HEK293T (cell line): ENCODE measurements around the gene HOXD10.
A peak's percentile ranks its signal among the peaks of the same experiment; 100 is the strongest.

Experiments
- CTCF ChIA-PET: fragments of 350-600 bp; formaldehyde crosslinking; extraction: SDS; loops from one replicate; lab custom pipeline; 2021; ENCODE audit warnings: antibody characterized with exemption, inconsistent platforms; lab: Yijun Ruan, JAX
- POLR2A ChIA-PET: fragments of 350-600 bp; formaldehyde crosslinking; extraction: SDS; loops from one replicate; lab custom pipeline; 2020; ENCODE audit warnings: antibody characterized with exemption, inconsistent platforms; lab: Yijun Ruan, JAX
- DNase-seq: peaks from one replicate; pipeline ENCODE4 v3.0.0; 2012; ENCODE audit warnings: mixed read lengths; ENCODE audit errors: extremely low spot score
- ARNT ChIP-seq: fragments of 450-650 bp; IDR thresholded peaks from 2 replicates; pipeline ENCODE4 v1.6.1; 2017; ENCODE audit warnings: mild to moderate bottlenecking
- BHLHE40 ChIP-seq: fragments of 450-650 bp; IDR thresholded peaks from 2 replicates; pipeline ENCODE4 v1.6.1; 2016; ENCODE audit warnings: mild to moderate bottlenecking, moderate library complexity, borderline replicate concordance
- CTBP1 ChIP-seq: fragments of 450-650 bp; IDR thresholded peaks from 2 replicates; pipeline ENCODE4 v1.6.1; 2016; ENCODE audit warnings: borderline replicate concordance
- ELF4 ChIP-seq: fragments of 450-650 bp; IDR thresholded peaks from 2 replicates; pipeline ENCODE4 v1.6.1; 2017; ENCODE audit warnings: antibody characterized with exemption
- FOXA1 ChIP-seq: fragments of 450-650 bp; IDR thresholded peaks from 2 replicates; pipeline ENCODE4 v1.6.1; 2016; ENCODE audit warnings: mild to moderate bottlenecking
- FOXK2 ChIP-seq: fragments of 450-650 bp; IDR thresholded peaks from 2 replicates; pipeline ENCODE4 v1.6.1; 2016; ENCODE audit warnings: mild to moderate bottlenecking
- FOXM1 ChIP-seq: fragments of 450-650 bp; IDR thresholded peaks from 2 replicates; pipeline ENCODE4 v1.6.1; 2017; ENCODE audit warnings: mild to moderate bottlenecking, borderline replicate concordance
- HDGF ChIP-seq: fragments of 450-650 bp; IDR thresholded peaks from 2 replicates; pipeline ENCODE4 v1.6.1; 2017; ENCODE audit warnings: antibody characterized with exemption, borderline replicate concordance
- L3MBTL2 ChIP-seq: fragments of 450-650 bp; conservative IDR thresholded peaks from 2 replicates; pipeline ENCODE4 v1.6.1; 2016; ENCODE audit warnings: mild to moderate bottlenecking
- LEF1 ChIP-seq: fragments of 450-650 bp; IDR thresholded peaks from 2 replicates; pipeline ENCODE4 v1.6.1; 2017; ENCODE audit warnings: mild to moderate bottlenecking, borderline replicate concordance
- NFRKB ChIP-seq: fragments of 450-650 bp; IDR thresholded peaks from 2 replicates; pipeline ENCODE4 v1.6.1; 2016; ENCODE audit warnings: mild to moderate bottlenecking, moderate library complexity
- PKNOX1 ChIP-seq: fragments of 450-650 bp; IDR thresholded peaks from 2 replicates; pipeline ENCODE4 v1.6.1; 2016
- SP1 ChIP-seq: fragments of 450-650 bp; IDR thresholded peaks from 2 replicates; pipeline ENCODE4 v1.6.1; 2017
- SUZ12 ChIP-seq: fragments of 450-650 bp; IDR thresholded peaks from 2 replicates; pipeline ENCODE4 v1.6.1; 2016; ENCODE audit warnings: mild to moderate bottlenecking
- TARDBP ChIP-seq: fragments of 450-650 bp; IDR thresholded peaks from 2 replicates; pipeline ENCODE4 v1.6.1; 2016
- ZNF384 ChIP-seq: fragments of 450-650 bp; IDR thresholded peaks from 2 replicates; pipeline ENCODE4 v1.6.1; 2016

Gene HOXD10

DNA sequence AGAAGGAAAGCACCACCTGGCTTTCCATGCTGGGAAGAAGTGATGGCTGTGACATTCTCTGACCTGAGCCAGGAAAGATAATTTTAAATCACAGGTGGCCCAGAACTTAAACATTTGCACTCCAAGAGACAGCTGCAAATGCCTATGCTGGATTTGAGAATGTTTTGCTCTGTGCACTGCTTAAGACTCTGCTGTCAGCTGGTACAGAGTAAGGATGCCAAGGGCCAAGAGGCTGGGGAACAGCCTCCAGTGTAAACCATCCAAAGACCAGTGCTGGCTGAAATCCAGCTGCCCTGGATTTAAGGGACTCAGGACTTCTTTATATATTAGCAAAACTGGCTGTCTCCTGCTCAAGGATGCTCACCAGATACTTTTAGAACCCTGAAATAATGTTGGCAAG is 16.8 kb downstream of the HOXD10 start:
- no peak for TF ChIP-seq SUZ12
- TF ChIP-seq FOXK2: no peak
- TF ChIP-seq TARDBP: no peak
- TF ChIP-seq LEF1: no peak
- TF ChIP-seq L3MBTL2: no peak
- TF ChIP-seq CTBP1: no peak
- TF ChIP-seq HDGF: no peak
- CTCF ChIA-PET: interaction anchor here (0.9 kb wide), 3 partner anchors 30 to 421 kb away, joined by 3 to 5 read pairs (median 3); no protein-coding TSS in a partner anchor
- POLR2A ChIA-PET: interaction anchor here (5.4 kb wide), 1 partner anchor 28 kb away, joined by 35 read pairs; the partner anchor contains the start of gene HOXD11
- DNase-seq: no peak

DNA sequence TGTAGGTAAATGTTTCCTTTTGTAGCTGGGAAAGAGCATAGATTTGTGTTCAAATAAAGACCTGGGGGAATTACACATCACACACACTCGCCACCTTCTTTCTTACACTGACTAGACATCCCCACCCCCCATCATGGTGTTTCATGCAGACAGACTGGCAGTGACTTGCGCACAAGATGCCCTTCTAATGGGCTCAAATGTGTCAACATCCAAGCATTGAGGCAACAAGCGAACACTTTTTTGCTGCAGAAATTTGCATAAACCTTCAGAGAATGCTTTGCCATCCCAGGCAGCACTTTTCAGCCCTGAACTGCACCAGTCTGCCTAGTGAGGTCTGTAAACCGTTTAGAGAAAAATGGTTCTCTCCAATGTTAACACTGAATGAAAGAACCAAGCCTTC is 17.5 kb downstream of the HOXD10 start:
- TF ChIP-seq NFRKB (no peak), BHLHE40 (no peak), FOXM1 (no peak), FOXK2 (no peak), ELF4 (no peak), CTBP1 (no peak), ZNF384 (no peak), TARDBP (no peak), ARNT (no peak), HDGF (no peak), SP1 (no peak), L3MBTL2 (no peak), PKNOX1 (no peak), SUZ12 (no peak), LEF1 (no peak)
- DNase-seq: no peak
- POLR2A ChIA-PET: interaction anchor here (5.4 kb wide), 1 partner anchor 28 kb away, joined by 35 read pairs; the partner anchor contains the start of gene HOXD11
- CTCF ChIA-PET: interaction anchor here (0.9 kb wide), 1 partner anchor 420 kb away, joined by 3 read pairs; no protein-coding TSS in a partner anchor

GRCh38 chr2:176135035-176135440 is 18.5 kb downstream of the HOXD10 start:
- POLR2A ChIA-PET: no interaction called here
- TF ChIP-seq HDGF (no peak), ZNF384 (no peak), BHLHE40 (no peak), SP1 (no peak), LEF1 (no peak), FOXM1 (no peak), ARNT (no peak), FOXK2 (no peak), NFRKB (no peak), CTBP1 (no peak), ELF4 (no peak), TARDBP (no peak), L3MBTL2 (no peak), PKNOX1 (no peak), FOXA1 (no peak), SUZ12 (no peak)
- DNase-seq: no peak
- CTCF ChIA-PET: no interaction called here

- CTCF ChIA-PET: interaction anchor here (0.7 to 2.3 kb wide), 4 partner anchors 10 to 545 kb away, joined by 3 to 9 read pairs (median 4); no protein-coding TSS in a partner anchor
- POLR2A ChIA-PET: interaction anchor here (0.5 to 2.9 kb wide), 9 partner anchors 9 to 518 kb away, joined by 3 to 12 read pairs (median 4); partner anchors contain the start of gene LNPK
- DNase-seq: no peak
- TF ChIP-seq BHLHE40: no peak
- TF ChIP-seq SP1: no peak
- no peak for TF ChIP-seq FOXM1
- no peak for TF ChIP-seq NFRKB
- TF ChIP-seq CTBP1: no peak
- TF ChIP-seq L3MBTL2: no peak; the same call in 1 of the 2 replicates
- no peak for TF ChIP-seq SUZ12
- peak; percentile 64 for TF ChIP-seq PKNOX1
- TF ChIP-seq ARNT: no peak
Observed at GRCh38 chr2:176136374-176137251, 20.0 kb downstream of the HOXD10 start.

- POLR2A ChIA-PET: interaction anchor here (0.5 to 2.9 kb wide), 6 partner anchors 9 to 514 kb away, joined by 3 to 12 read pairs (median 6); no protein-coding TSS in a partner anchor
- CTCF ChIA-PET: interaction anchor here (1.5 to 2.3 kb wide), 2 partner anchors 318 to 417 kb away, joined by 3 to 9 read pairs; no protein-coding TSS in a partner anchor
- TF ChIP-seq SP1: no peak
- no peak for TF ChIP-seq PKNOX1
- TF ChIP-seq LEF1: no peak
- TF ChIP-seq BHLHE40: no peak
- no peak for TF ChIP-seq FOXM1
- TF ChIP-seq TARDBP: no peak
- DNase-seq: no peak
Observed at GRCh38 chr2:176137252-176137580, 20.6 kb downstream of the HOXD10 start.
